ENCODE measurements around the gene RHOA. TPM values are rescaled to one million over a fixed set of nuclear protein-coding genes. Genes with fewer than 3 reads are reported as not detected.

The RHOA gene
- total RNA-seq, 1 experiment from 2014 or later, result 348 TPM

DNA sequence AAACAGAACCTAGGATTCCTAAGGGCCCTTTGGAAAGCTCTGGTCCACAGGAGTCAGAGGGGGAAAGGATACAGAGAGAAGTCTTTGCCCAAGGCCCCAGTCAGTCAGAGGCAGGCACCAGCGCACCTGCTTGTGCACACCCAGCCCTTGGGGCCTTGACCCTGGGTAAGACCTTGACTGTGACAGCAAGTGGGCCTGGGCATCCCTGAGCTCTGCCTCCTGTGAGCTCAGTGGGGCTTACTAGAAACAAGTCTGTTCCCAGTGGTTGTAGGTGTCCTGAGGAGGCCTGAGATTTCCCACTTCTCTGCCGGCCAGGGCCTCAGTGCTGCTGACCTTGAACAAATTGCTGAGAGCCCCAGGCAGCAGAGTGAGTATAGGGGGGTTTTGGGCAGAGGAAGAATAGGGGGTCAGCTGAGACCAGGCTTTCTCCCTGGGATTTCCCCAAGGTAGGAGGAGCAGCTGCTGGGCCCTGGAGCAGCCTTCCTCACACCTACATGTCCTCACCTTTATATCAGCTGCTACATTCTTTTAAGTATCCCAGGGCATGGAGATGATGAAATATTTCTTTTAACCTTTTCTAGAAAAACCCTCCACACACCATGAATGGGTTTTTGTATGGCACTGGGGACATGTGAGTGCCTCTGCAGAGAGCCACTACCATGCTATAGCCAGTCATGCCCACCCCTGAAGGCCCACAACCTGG is 48.6 kb upstream of the RHOA start:
- BruUV-seq (replicated peaks), result no TSS peak
- H3K4me1 Mint-ChIP-seq (ENCODE audit: low read depth, unreplicated experiment), result peaks cover 48% of the 10 kb centered on the region
- peaks cover 17% of the 10 kb centered on the region for H3K36me3 Mint-ChIP-seq (ENCODE audit: insufficient read depth, unreplicated experiment)
- TF ChIP-seq, protein P1, sequence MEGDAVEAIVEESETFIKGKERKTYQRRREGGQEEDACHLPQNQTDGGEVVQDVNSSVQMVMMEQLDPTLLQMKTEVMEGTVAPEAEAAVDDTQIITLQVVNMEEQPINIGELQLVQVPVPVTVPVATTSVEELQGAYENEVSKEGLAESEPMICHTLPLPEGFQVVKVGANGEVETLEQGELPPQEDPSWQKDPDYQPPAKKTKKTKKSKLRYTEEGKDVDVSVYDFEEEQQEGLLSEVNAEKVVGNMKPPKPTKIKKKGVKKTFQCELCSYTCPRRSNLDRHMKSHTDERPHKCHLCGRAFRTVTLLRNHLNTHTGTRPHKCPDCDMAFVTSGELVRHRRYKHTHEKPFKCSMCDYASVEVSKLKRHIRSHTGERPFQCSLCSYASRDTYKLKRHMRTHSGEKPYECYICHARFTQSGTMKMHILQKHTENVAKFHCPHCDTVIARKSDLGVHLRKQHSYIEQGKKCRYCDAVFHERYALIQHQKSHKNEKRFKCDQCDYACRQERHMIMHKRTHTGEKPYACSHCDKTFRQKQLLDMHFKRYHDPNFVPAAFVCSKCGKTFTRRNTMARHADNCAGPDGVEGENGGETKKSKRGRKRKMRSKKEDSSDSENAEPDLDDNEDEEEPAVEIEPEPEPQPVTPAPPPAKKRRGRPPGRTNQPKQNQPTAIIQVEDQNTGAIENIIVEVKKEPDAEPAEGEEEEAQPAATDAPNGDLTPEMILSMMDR (IDR thresholded peaks at IDR 0.05; ENCODE audit: insufficient read depth in 1 of 2, low read depth in 1 of 2, low read length in 1 of 2, severe bottlenecking in 1 of 2, unreplicated experiment in 1 of 2), result no peak
- no peak overlapping the region for H3K4me3 ChIP-seq (ENCODE audit: low read depth, low read length)
- POLR2A ChIA-PET, result interaction anchor here (1.3 to 3.7 kb wide), 2 partner anchors 10 to 18 kb away, joined by 5 to 26 read pairs; partner anchors contain the start of gene DAG1
- H3K4me3 Mint-ChIP-seq (ENCODE audit: unreplicated experiment), result peak overlapping the region; percentile 52
- intact Hi-C loops (cut with micrococcal nuclease; ENCODE audit: unreplicated experiment), result no loop called here
- no peaks in the 10 kb centered on the region for H3K9me3 Mint-ChIP-seq (ENCODE audit: unreplicated experiment)
- no peaks in the 10 kb centered on the region for H3K27me3 Mint-ChIP-seq (ENCODE audit: insufficient read depth, unreplicated experiment)
- H3K27ac Mint-ChIP-seq (ENCODE audit: unreplicated experiment), result peak overlapping the region; percentile 91
- CTCF ChIA-PET, result interaction anchor here (0.6 to 2.4 kb wide), 4 partner anchors 9 to 130 kb away, joined by 3 to 16 read pairs (median 7); partner anchors contain the start of gene DAG1
- H3K36me3 ChIP-seq (ENCODE audit: control insufficient read depth, insufficient read depth, low read length), result no peaks in the 10 kb centered on the region
- no peaks in the 10 kb centered on the region for H3K27me3 ChIP-seq (replicated peaks; ENCODE audit: control insufficient read depth, insufficient read depth, low read length)
- DNase-seq, result no peak
- peaks cover 67% of the 10 kb centered on the region for H3K4me1 ChIP-seq
- no peaks in the 10 kb centered on the region for H3K9me3 ChIP-seq

DNA sequence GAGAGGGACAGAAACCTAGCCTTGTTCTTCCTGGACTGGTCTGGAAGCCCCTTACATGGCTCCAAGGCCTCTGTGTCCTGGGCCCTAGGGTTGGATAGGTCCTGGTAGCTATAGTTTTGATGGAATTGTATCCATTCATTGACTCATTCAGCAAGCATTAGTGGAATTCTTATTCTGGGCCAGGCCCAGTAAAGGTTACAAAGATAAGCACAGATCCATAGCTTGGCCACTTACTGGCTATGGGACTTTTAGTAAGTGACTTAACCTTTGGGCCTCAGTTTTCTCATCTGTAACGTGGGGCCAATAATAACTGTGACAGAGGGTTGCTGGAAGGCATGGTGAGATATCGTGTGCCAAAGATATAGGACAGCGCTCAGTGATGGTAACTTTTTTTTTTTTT is 44.7 kb upstream of the RHOA start:
- Histone ChIP-seq H3K27me3 (replicated peaks; ENCODE audit: control insufficient read depth, insufficient read depth, low read length) (no peaks in the 10 kb centered on the region), H3K9me3 (no peaks in the 10 kb centered on the region), H3K4me3 (ENCODE audit: low read depth, low read length) (no peak overlapping the region), H3K4me1 (peaks cover 49% of the 10 kb centered on the region), H3K36me3 (ENCODE audit: control insufficient read depth, insufficient read depth, low read length) (no peaks in the 10 kb centered on the region)
- POLR2A ChIA-PET, result no interaction called here
- TF ChIP-seq, protein P1 (IDR thresholded peaks at IDR 0.05; ENCODE audit: insufficient read depth in 1 of 2, low read depth in 1 of 2, low read length in 1 of 2, severe bottlenecking in 1 of 2, unreplicated experiment in 1 of 2), result no peak
- H3K27me3 Mint-ChIP-seq (ENCODE audit: insufficient read depth, unreplicated experiment), result no peaks in the 10 kb centered on the region
- no peak for DNase-seq
- BruUV-seq (replicated peaks), result no TSS peak
- peaks cover 13% of the 10 kb centered on the region for H3K36me3 Mint-ChIP-seq (ENCODE audit: insufficient read depth, unreplicated experiment)
- no peak overlapping the region for H3K4me3 Mint-ChIP-seq (ENCODE audit: unreplicated experiment)
- peaks cover 39% of the 10 kb centered on the region for H3K4me1 Mint-ChIP-seq (ENCODE audit: low read depth, unreplicated experiment)
- H3K9me3 Mint-ChIP-seq (ENCODE audit: unreplicated experiment), result no peaks in the 10 kb centered on the region
- H3K27ac Mint-ChIP-seq (ENCODE audit: unreplicated experiment), result peak overlapping the region; percentile 79
- intact Hi-C loops (cut with micrococcal nuclease; ENCODE audit: unreplicated experiment), result no loop called here
- CTCF ChIA-PET, result interaction anchor here (0.5 to 2.9 kb wide), 3 partner anchors 84 to 850 kb away, joined by 4 to 29 read pairs (median 5); no protein-coding TSS in a partner anchor

- BruUV-seq (replicated peaks), result no TSS peak
- Mint-ChIP-seq H3K4me1 (ENCODE audit: low read depth, unreplicated experiment) (peaks cover 25% of the 10 kb centered on the region), H3K27me3 (ENCODE audit: insufficient read depth, unreplicated experiment) (no peaks in the 10 kb centered on the region), H3K27ac (ENCODE audit: unreplicated experiment) (peak overlapping the region; percentile 79), H3K36me3 (ENCODE audit: insufficient read depth, unreplicated experiment) (peaks cover 11% of the 10 kb centered on the region), H3K4me3 (ENCODE audit: unreplicated experiment) (no peak overlapping the region), H3K9me3 (ENCODE audit: unreplicated experiment) (no peaks in the 10 kb centered on the region)
- intact Hi-C loops (cut with micrococcal nuclease; ENCODE audit: unreplicated experiment), result loop anchor here (1.0 to 2.0 kb wide), 4 partner anchors 46 to 216 kb away; no protein-coding TSS in a partner anchor
- Histone ChIP-seq H3K27me3 (replicated peaks; ENCODE audit: control insufficient read depth, insufficient read depth, low read length) (no peaks in the 10 kb centered on the region), H3K36me3 (ENCODE audit: control insufficient read depth, insufficient read depth, low read length) (no peaks in the 10 kb centered on the region), H3K9me3 (no peaks in the 10 kb centered on the region), H3K4me3 (ENCODE audit: low read depth, low read length) (no peak overlapping the region), H3K4me1 (peaks cover 35% of the 10 kb centered on the region)
- ChIA-PET POLR2A (interaction anchor here (1.0 to 1.6 kb wide), 2 partner anchors 14 to 43 kb away, joined by 4 to 11 read pairs; partner anchors contain the start of genes DAG1 and RHOA), CTCF (interaction anchor here (0.6 to 2.9 kb wide), 14 partner anchors 15 to 302 kb away, joined by 3 to 29 read pairs (median 4); partner anchors contain the start of genes DAG1 and KLHDC8B)
- TF ChIP-seq, protein P1 (IDR thresholded peaks at IDR 0.05; ENCODE audit: insufficient read depth in 1 of 2, low read depth in 1 of 2, low read length in 1 of 2, severe bottlenecking in 1 of 2, unreplicated experiment in 1 of 2), result no peak
- no peak for DNase-seq
Observed at GRCh38 chr3:49454898-49455681, 43.3 kb upstream of the RHOA start.
